PC-9 (cell line): ENCODE measurements around the gene NACC2.

Source experiments
- CTCF ChIP-seq: fragments of 200-600 bp; sonication (generic); conservative IDR thresholded peaks from 2 replicates; pipeline ENCODE4 v1.6.1; 2017; ENCODE audit warnings: mixed run types, antibody characterized with exemption, mild to moderate bottlenecking, moderate library complexity
- EZH2 ChIP-seq: fragments of 200-600 bp; sonication (generic); IDR thresholded peaks from 2 replicates; pipeline ENCODE4 v1.8.0; 2017; ENCODE audit warnings: antibody characterized with exemption, low read depth

GRCh38 chr9:136095070-136096058, at the start of gene NACC2:
- no peak for TF ChIP-seq CTCF
- no peak for TF ChIP-seq EZH2
